Measurements from ENCODE around the gene HOXA1.

GRCh38 chr7:27110186-27111031 is 14.6 kb upstream of the HOXA1 start:
- TF ChIP-seq, protein P1, sequence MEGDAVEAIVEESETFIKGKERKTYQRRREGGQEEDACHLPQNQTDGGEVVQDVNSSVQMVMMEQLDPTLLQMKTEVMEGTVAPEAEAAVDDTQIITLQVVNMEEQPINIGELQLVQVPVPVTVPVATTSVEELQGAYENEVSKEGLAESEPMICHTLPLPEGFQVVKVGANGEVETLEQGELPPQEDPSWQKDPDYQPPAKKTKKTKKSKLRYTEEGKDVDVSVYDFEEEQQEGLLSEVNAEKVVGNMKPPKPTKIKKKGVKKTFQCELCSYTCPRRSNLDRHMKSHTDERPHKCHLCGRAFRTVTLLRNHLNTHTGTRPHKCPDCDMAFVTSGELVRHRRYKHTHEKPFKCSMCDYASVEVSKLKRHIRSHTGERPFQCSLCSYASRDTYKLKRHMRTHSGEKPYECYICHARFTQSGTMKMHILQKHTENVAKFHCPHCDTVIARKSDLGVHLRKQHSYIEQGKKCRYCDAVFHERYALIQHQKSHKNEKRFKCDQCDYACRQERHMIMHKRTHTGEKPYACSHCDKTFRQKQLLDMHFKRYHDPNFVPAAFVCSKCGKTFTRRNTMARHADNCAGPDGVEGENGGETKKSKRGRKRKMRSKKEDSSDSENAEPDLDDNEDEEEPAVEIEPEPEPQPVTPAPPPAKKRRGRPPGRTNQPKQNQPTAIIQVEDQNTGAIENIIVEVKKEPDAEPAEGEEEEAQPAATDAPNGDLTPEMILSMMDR (IDR thresholded peaks at IDR 0.05) = no peak
- peak in 1 of 3 donors; percentile 51 for TF ChIP-seq POLR2AphosphoS5 (IDR thresholded peaks at IDR 0.05)
- TF ChIP-seq POLR2A (IDR thresholded peaks at IDR 0.05) = no peak

Measured in breast epithelium (tissue), 3 donors.